GM12878 (cell line): ENCODE data around the gene TLR1. TPM values are rescaled to one million over a fixed set of nuclear protein-coding genes. Genes with fewer than 3 reads are reported as not detected.
"Not testable (repeated sequence)": the region's sequence is repeated elsewhere in the genome, so short reads cannot be mapped to it uniquely, and the experiment has no call there.

ENCODE experiments used
- ATAC-seq: fragments of 200-7000 bp; cut with Tn5 transposase; 3 replicates; pipeline ENCODE4 v1.9.1; 2020; ENCODE audit warnings: mild to moderate bottlenecking, moderate library complexity
- BruUV-seq: library from RNA; stranded (reverse); fragments of 400-500 nt; replicated peaks from 2 replicates; lab custom pipeline; 2021; lab: Mats Ljungman, UMichigan
- CTCF ChIA-PET: fragments of 300-600 bp; sonication (Branson Sonifier 250); formaldehyde crosslinking; extraction: SDS; loops from one replicate; lab custom pipeline; 2021; ENCODE audit warnings: inconsistent platforms; lab: Yijun Ruan, JAX
- POLR2A ChIA-PET: fragments of 350-600 bp; formaldehyde crosslinking; extraction: SDS; loops from one replicate; lab custom pipeline; 2021; ENCODE audit warnings: inconsistent platforms; lab: Charles Lee
- RAD21 ChIA-PET: fragments of 300-600 bp; sonication (Branson Sonifier 250); formaldehyde crosslinking; loops from one replicate; lab custom pipeline; 2023; ENCODE audit warnings: antibody characterized with exemption; ENCODE audit not compliant: unreplicated experiment; lab: Charles Lee
- SMC1A ChIA-PET: fragments of 300-600 bp; sonication (Branson Sonifier 250); formaldehyde crosslinking; loops from one replicate; lab custom pipeline; 2023; ENCODE audit not compliant: unreplicated experiment, uncharacterized antibody; lab: Charles Lee
- DNase-seq: peaks from one replicate; pipeline ENCODE4 v3.0.0-alpha.2; 2011; ENCODE audit warnings: low read depth, low spot score
- FAIRE-seq: peaks from 3 replicates; lab custom pipeline; 2011; peaks lifted over from hg19 to GRCh38; lab: Jason Lieb, UNC
- H2AFZ ChIP-seq: 2 replicates; pipeline ENCODE4 v1.6.0; 2011; ENCODE audit warnings: low read depth, low read length, control low read depth; ENCODE audit not compliant: control insufficient read depth
- H3K27ac ChIP-seq: 2 replicates; pipeline ENCODE4 v1.5.1; 2011; ENCODE audit warnings: control low read depth; ENCODE audit not compliant: control insufficient read depth, insufficient read depth
- H3K27me3 ChIP-seq, 2 experiments: replicated peaks in 1 of 2; 2 replicates each; pipeline versions ENCODE4 v1.6.0 to v1.6.1; 2011; ENCODE audit warnings: low read length in 1 of 2; ENCODE audit not compliant: control insufficient read depth in 2 of 2, insufficient read depth in 2 of 2
- H3K36me3 ChIP-seq, 2 experiments: 2 replicates each; pipeline ENCODE4 v1.5.1; 2011; ENCODE audit warnings: low read length in 1 of 2; ENCODE audit not compliant: control insufficient read depth in 2 of 2, insufficient read depth in 2 of 2
- H3K4me1 ChIP-seq: 2 replicates; pipeline ENCODE4 v1.6.1; 2011; ENCODE audit warnings: mild to moderate bottlenecking, low read length, moderate library complexity, mixed read lengths; ENCODE audit not compliant: control insufficient read depth, insufficient read depth
- H3K4me2 ChIP-seq: 2 replicates; pipeline ENCODE4 v1.6.0; 2011; ENCODE audit warnings: control low read depth; ENCODE audit not compliant: control insufficient read depth, insufficient read depth
- H3K4me3 ChIP-seq: fragments of 200-600 bp; sonication (generic); 2 replicates; pipeline ENCODE4 v1.5.1; 2016
- H3K79me2 ChIP-seq: 2 replicates; pipeline ENCODE4 v1.6.0; 2011; ENCODE audit warnings: low read length; ENCODE audit not compliant: control insufficient read depth, insufficient read depth
- H3K9ac ChIP-seq: 2 replicates; pipeline ENCODE4 v1.8.0; 2011; ENCODE audit warnings: low read length, control low read depth, mixed read lengths; ENCODE audit not compliant: control insufficient read depth, insufficient read depth
- H3K9me3 ChIP-seq: replicated peaks from 3 replicates; pipeline ENCODE4 v1.5.1; 2011; ENCODE audit warnings: mild to moderate bottlenecking, low read length; ENCODE audit not compliant: control insufficient read depth, insufficient read depth
- H4K20me1 ChIP-seq: 2 replicates; pipeline ENCODE4 v1.6.0; 2011; ENCODE audit not compliant: control insufficient read depth, insufficient read depth
- BHLHE40 ChIP-seq, 2 experiments: fragments of 450-650 bp in 1 of 2; IDR thresholded peaks; 2 replicates each; pipeline ENCODE4 v1.6.1; 2011 to 2017; ENCODE audit warnings: low read depth in 2 of 2, borderline replicate concordance in 1 of 2, improper control_type of control experiment in 1 of 2, low read length in 1 of 2, mild to moderate bottlenecking in 1 of 2
- MXI1 ChIP-seq: fragments of 150-350 bp; IDR thresholded peaks from 2 replicates; pipeline ENCODE4 v1.6.1; 2011; ENCODE audit warnings: low read depth, mild to moderate bottlenecking, inconsistent platforms, low read length, improper control_type of control experiment
- WGBS: methylation state at CpG from one replicate; pipeline ENCODE4 v1.1.6; 2016; ENCODE audit warnings: low lambda C conversion rate; ENCODE audit not compliant: insufficient replicate concordance, insufficient coverage; ENCODE audit errors: missing lambda C conversion rate; 5-methylcytosine and 5-hydroxymethylcytosine counted together
- in situ Hi-C: fragments of 300-500 bp; cut with MboI; formaldehyde crosslinking; loops from 9 replicates; pipeline ENCODE4 v1.14.3; 2018; ENCODE audit warnings: mixed read lengths
- intact Hi-C: fragments of 100-400 bp; cut with micrococcal nuclease; formaldehyde crosslinking; loops from one replicate; pipeline ENCODE4 v1.14.2; 2022; ENCODE audit not compliant: unreplicated experiment
- polyA plus RNA-seq, 11 experiments: library from polyadenylated mRNA; depleted of rRNA in 4 of 11; unstranded in 6 of 11; stranded (reverse) in 5 of 11; fragments of >200 nt; fragmentation: Nextera tagmentation in 4 of 11; fragmentation: Illumina TruSeq in 1 of 11; extraction: Ambion mirVana in 4 of 11; extraction: Trizol in 1 of 11; gene quantifications; 1 replicate in 1 of 11; 2 replicates in 10 of 11; pipeline versions ENCODE4 v1.2.1 to v1.2.3, GENCODE V29; 2011 to 2016; ENCODE audit warnings: inconsistent platforms in 2 of 11, missing spikeins in 2 of 11, low read depth in 1 of 11
- total RNA-seq, 4 experiments: library from RNA; depleted of rRNA in 3 of 4; stranded (reverse); fragments of >200 nt in 3 of 4; fragmentation: Illumina TruSeq in 1 of 4; extraction: Trizol in 1 of 4; gene quantifications; 2 replicates each; pipeline versions ENCODE4 v1.2.1 to v1.2.3, GENCODE V29; 2013 to 2021

The TLR1 gene
- total and polyA plus RNA-seq, 10 of the 15 experiments (the other 5 are each of a cell fraction or from before 2014, with no cell fraction given), result 9.3 to 57.1 (median 20.4) TPM

DNA sequence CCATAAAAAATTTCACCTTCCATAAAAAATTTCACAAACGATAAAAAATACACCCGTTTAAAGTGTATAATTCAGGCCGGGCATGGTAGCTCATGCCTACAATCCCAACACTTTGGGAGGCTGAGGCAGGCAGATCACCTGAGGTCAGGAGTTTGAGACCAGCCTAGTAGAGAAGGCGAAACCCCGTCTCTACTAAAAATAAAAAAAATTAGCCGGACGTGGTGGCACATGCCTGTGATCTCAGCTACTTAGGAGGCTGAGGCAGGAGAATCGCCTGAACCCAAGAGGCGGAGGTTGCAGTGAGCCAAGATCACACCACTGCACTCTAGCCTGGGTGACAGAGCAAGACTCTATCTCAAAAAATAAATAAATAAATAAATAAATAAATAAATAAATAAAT lies 1.7 kb upstream of the TLR1 start:
- H3K9ac ChIP-seq, result peak overlapping the region; percentile 70
- TF ChIP-seq MXI1, result 0 out of 2 replicates have a peak, but pooled peaks have one; percentile 1
- TF ChIP-seq BHLHE40 (IDR thresholded peaks at IDR 0.05; ENCODE audit: borderline replicate concordance in 1 of 2, low read depth in 2 of 2, low read length in 1 of 2), result peak in 1 of 2 experiments; percentile 82; a peak in 2 of 4 replicates
- TF ChIP-seq, all 136 proteins: peak for 2; not testable (repeated sequence) for 134
- H3K27me3 ChIP-seq, BruUV-seq, DNase-seq, H4K20me1 ChIP-seq, H3K36me3 ChIP-seq, FAIRE-seq, intact Hi-C loops, H2AFZ ChIP-seq: not testable (repeated sequence)
- ChIA-PET CTCF (interaction anchor here (0.8 to 7.0 kb wide), 11 partner anchors 9 to 487 kb away, joined by 3 to 175 read pairs (median 21); partner anchors contain the start of genes TLR10 and TLR6), SMC1A (interaction anchor here (0.6 to 13.9 kb wide), 8 partner anchors 12 to 508 kb away, joined by 3 to 278 read pairs (median 60); partner anchors contain the start of genes TLR10, TLR6 and TMEM156), RAD21 (interaction anchor here (1.3 to 6.7 kb wide), 6 partner anchors 13 to 487 kb away, joined by 9 to 216 read pairs (median 112); partner anchors contain the start of gene TLR10), POLR2A (interaction anchor here (1.1 to 6.8 kb wide), 5 partner anchors 13 to 54 kb away, joined by 4 to 110 read pairs (median 100); partner anchors contain the start of gene TLR10)
- in situ Hi-C loops, result loop anchor here (25.0 kb wide), 1 partner anchor 1381 kb away; the partner anchor contains the start of gene RHOH
- 0 out of 2 replicates have a peak overlapping the region, but pooled peaks have one; percentile 2 for H3K4me3 ChIP-seq
- peaks cover 23% of the 10 kb centered on the region for H3K79me2 ChIP-seq
- ATAC-seq, result peak; percentile 13
- H3K9me3 ChIP-seq, result peaks cover 18% of the 10 kb centered on the region
- 35% methylated on average over 9 of the region's 9 CpGs for WGBS
- peaks cover 20% of the 10 kb centered on the region for H3K4me1 ChIP-seq
- peak overlapping the region; percentile 72 for H3K4me2 ChIP-seq
- H3K27ac ChIP-seq, result peak overlapping the region; percentile 86
